Germinal center (tissue), 1 donor: ENCODE data around the gene PTGS2.
"Not testable (repeated sequence)": the region's sequence is repeated elsewhere in the genome, so short reads cannot be mapped to it uniquely, and the experiment has no call there.

ENCODE experiments used
- DNase-seq: peaks from one replicate; pipeline ENCODE4 v3.0.0; 2012; ENCODE audit warnings: mixed read lengths, low spot score

PTGS2 gene

DNA sequence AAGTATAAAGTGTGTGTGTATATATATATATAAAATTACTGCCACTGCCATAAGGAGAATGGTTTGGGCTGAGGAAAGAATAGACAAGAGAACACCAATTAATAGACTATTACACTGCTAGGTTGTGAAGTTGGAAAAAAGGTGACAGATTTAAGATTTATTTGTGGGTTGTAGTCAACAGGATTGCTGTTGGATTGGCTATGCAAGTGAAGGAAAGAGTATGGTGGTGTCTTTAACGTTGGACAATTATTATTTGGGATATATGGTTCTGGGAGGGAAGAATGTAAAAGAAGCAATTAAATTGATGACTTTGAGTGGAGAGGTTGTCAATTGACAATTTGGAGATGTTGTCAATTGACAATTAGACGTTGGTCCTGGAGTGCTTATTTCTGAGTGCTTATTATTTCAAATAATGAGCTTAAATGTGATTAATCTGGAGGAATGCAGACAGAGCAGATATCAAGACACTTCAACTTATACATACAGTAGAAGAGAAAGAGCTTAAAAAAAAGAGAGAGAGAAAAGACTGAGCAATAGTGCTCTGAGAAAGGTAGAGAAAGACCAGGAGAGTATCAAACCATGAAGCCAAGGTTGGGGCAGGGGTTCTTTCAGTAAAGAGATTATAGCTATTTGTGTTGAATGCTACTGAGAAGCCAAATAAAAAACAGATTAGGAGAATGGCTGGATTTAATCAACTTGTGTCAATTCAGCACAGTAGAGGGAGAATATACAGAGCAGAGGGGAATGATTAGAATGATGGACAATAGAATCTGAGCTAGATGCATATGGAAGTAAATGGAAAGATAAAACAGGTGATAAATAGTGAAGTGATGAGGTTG lies 9.7 kb downstream of the PTGS2 start:
- no peak for DNase-seq

DNA sequence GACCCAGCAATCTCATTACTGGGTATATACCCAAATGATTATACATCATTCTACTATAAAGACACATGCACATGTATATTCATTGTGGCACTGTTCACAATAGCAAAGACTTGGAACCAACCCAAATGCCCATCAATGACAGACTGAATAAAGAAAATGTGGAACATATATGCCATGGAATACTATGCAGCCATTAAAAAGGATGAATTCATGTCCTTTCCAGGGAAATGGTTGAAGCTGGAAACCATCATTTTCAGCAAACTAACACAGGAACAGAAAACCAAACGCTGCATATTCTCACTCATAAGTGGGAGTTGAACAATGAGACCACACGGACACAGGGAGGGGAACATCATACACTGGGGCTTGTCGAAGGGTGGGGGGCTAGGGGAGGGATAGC lies 10.4 kb downstream of the PTGS2 start:
- DNase-seq, result not testable (repeated sequence)

- DNase-seq, result not testable (repeated sequence)
These were observed 16.0 kb downstream of the PTGS2 start for GRCh38 chr1:186664217-186664616.

DNA sequence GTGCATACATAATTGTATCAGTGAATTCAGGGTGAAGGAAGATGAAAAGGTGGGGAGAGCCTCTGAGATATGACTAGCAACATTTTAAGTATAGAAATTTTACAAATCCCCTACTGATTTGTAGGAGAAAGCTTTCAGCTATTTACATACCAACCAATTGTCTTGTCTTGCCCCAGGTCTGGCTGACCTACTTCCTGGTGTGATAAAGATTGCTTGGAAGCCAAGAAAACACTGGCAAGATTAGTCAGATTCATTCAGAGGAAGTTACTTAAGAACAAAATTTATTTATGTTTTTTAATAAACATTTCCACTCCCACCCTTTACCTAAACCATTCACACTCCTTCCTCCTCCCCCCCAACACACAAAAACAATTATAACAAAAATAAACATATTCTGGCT lies 17.5 kb downstream of the PTGS2 start:
- no peak for DNase-seq

GRCh38 chr1:186659890-186660341 lies 20.3 kb downstream of the PTGS2 start:
- no peak for DNase-seq

DNA sequence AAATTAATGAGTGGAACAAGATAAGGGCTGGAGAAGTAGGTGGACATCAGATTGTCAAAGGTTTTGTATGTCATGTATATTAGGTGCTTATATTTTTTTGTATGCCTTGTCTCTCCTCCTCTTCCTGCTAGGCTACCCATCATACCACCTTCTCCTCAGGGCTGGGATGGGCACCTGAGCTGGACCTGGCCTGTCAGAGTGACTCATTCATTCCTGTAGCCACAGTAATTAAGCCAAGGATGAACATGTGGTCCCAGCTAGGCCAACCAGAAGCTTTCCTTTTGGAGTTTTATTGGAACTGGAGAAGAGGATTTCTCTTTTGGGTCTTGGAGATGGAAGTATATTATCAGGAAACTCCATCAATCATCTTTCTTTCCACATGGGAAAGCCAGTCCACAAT lies 21.2 kb downstream of the PTGS2 start:
- no peak for DNase-seq

DNA sequence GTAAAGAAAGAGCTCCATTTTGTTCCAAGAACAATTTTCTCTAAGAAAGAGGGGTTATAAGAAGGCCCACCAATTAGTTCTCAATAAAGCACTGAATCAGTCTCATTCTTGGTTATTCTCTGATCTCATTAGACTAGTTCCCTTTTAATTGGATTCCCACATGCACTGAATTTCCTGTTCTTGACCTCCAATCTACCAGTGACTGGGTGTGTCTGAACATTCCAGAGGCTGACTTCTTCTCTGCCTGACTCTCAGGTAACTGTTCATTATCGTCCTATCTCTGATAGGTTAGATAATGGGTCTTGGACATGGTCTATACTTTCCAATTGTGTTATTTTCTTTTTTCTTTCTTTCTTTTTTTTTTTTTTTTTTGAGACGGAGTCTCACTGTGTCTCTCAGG lies 22.7 kb downstream of the PTGS2 start:
- no peak for DNase-seq

GRCh38 chr1:186655876-186656275 lies 24.3 kb downstream of the PTGS2 start:
- no peak for DNase-seq

- no peak for DNase-seq
These were observed 25.5 kb downstream of the PTGS2 start for GRCh38 chr1:186654741-186655140.

DNA sequence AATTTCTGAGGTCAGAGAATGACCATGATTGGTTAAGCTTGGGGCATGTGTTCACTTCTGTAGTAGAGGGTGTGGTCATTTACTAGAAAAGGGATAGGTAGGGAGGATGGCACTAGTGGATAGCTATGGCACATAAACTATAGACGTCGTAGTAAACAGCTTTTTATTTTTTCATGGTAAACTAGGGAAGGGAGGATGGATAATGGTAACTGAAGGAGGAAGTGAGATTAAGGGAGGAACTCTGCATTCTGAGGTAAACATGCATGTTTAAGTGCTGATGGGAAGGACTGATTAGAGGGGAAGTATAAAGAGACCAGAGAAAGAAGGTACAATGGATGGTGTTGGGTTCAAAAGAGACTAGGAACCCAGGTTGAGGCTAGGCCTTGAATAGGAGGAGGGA lies 26.9 kb downstream of the PTGS2 start:
- no peak for DNase-seq

GRCh38 chr1:186648613-186649012 lies 31.6 kb downstream of the PTGS2 start:
- no peak for DNase-seq

DNA sequence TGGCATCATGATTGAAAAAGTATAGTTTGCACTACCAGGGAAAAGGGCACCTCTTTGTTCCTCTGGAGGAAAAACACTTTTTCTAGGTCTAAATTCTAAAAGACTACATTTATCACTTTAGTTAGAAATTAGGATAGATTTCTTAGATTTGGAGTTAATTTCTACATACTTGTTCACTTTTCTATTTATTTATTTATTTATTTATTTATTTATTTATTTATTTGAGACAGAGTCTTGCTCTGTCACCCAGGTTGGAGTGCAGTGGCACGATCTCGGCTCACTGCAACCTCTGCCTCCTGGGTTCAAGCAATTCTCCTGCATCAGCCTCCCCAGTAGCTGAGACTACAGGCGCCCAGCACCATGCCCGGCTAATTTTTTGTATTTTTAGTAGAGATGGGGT lies 32.2 kb downstream of the PTGS2 start:
- DNase-seq, result not testable (repeated sequence)

DNA sequence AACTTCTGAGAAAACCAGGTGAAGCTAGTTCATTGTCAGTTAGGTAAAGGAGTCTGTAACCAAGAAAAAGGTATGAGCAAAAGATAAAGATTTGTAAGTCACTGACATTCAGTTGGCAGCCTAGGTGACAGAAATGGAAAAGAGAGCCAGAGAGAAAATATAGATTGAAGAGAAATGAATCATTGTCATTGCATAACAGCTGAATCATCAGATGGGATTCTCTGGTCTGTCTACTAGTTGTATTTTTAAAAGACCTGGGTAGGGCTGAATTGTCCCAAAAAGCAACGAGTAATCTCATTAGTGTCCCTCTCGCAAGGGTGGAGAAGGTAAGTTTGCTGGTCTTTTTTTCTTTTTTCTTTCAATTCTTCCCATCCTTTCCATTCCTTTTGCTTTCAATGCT lies 36.6 kb downstream of the PTGS2 start:
- DNase-seq, result no peak

- not testable (repeated sequence) for DNase-seq
These were observed 42.7 kb downstream of the PTGS2 start for GRCh38 chr1:186637567-186637966.

GRCh38 chr1:186636786-186637185 lies 43.4 kb downstream of the PTGS2 start:
- no peak for DNase-seq

GRCh38 chr1:186634511-186634910 lies 45.7 kb downstream of the PTGS2 start:
- DNase-seq, result no peak

DNA sequence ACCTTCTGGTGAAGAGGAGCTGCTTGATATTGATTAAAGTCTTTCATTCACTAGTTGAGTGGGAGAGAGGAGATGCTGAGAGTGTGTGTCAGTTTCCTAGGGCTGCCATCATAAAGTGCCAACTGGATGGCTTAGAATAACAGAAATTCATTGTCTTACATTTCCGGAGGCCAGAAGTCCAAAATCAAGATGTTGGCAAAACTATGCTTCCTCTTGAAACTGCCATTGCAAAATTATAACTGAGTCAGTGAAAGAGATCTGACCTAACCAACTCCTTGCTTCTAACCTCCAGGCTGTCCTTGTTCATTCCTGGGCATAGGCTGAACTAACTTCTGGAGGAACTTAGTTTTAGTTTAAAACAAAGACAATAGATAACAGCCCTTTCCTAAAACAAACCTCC lies 47.1 kb downstream of the PTGS2 start:
- no peak for DNase-seq

DNA sequence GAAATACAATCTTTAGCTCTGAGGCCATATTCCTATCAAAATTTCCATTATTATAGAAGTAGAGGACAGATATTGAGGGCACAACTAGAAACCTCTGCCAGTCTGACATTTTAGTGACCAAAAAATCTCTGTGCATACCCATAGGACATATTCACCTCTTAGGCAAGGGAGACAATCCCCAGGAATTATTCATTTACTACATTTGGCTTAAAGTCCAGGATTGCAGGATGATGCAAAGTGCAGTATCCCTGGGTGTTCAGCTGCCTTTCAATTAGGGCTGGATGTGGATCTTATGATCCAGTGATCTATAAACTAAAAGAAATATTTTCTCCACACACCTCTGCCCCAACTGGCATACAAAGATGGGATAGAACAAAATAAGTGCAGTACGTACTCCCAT lies 50.9 kb downstream of the PTGS2 start:
- no peak for DNase-seq

GRCh38 chr1:186628910-186629309 lies 51.3 kb downstream of the PTGS2 start:
- no peak for DNase-seq

DNA sequence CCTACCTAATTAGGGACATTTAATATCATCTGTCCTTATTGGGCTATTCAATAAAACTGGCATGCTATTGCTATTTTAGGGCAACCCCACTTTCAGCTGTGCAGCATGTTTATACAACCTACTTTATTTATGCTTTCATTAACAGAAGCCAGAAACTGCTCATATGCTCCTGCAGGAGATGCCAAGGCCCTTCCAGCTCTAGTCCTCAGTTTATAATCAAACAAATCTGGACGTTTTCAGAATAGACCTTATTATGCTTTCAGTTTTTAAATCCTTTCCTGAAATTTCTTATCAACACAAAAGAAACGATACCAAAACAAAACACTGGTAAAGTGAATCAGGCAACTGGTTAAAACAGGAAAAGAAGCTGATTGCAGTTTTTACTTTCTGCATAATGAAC lies 53.2 kb downstream of the PTGS2 start:
- DNase-seq, result no peak

- no peak for DNase-seq
These were observed 53.8 kb downstream of the PTGS2 start for GRCh38 chr1:186626356-186626932.

- no peak for DNase-seq
These were observed 56.7 kb downstream of the PTGS2 start for GRCh38 chr1:186623551-186623950.
